HTERT RPE-1 (cell line): ENCODE data around the gene ADD3.

ENCODE experiments used
- in situ Hi-C: fragments of 300-500 bp; cut with MboI; formaldehyde crosslinking; loops from 4 replicates; pipeline ENCODE4 v1.14.3; 2020; ENCODE audit warnings: low sequenced_read_pairs

The ADD3 gene

DNA sequence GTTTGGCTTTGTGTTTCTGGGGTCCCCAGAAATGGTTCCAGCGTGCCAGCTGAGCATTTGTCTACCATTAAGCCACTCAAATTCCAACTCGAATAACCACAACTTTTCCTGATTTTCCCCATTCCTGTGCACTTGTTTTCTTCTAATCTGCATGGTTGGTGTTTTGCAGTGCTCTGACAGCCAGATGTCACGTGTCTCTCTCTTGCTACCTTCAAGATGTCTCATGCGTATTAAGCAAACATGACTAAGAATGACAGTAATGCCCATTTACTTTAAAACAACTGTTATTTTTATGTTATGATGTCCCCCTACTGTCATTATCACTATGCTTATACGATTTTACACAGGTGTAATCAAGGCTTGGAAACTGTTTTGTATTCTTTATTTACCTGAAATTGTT lies 164.4 kb downstream of the ADD3 start:
- in situ Hi-C loops = no loop called here

DNA sequence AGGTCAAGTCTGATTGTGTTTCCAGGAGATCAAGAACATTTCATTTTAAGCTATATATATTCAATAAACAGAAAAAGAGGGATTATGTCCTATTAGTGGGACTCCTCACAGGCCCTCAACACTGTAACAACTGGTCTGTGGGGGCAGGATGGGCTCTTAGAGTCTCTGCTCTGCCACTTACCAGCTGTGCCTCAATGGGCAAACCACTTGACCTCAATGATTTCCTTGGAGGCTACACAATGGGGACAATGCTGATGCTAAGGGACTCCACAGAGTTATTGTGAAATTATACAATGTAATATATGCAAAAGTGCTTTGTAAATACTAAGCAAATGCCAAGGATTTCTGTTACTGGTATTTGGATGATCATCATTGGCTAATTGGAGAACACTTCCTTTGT lies 166.4 kb downstream of the ADD3 start:
- in situ Hi-C loops = no loop called here

DNA sequence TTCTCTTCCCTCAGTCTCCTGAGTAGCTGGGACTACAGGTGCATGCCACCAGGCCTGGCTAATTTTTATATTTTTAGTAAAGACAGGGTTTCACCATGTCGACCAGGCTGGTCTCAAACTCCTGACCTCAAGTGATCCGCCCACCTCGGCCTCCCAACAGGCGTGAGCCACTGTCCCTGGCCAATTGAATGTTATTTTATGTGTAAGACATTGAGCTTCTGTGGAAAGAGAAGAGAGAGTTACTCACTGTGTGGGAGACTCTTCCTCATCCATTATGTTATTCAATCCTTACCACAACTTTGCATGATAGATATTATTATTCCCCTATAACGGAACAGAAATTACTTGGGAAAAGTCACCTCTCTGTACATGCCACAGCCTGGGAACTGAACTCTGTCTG lies 167.0 kb downstream of the ADD3 start:
- in situ Hi-C loops = no loop called here

DNA sequence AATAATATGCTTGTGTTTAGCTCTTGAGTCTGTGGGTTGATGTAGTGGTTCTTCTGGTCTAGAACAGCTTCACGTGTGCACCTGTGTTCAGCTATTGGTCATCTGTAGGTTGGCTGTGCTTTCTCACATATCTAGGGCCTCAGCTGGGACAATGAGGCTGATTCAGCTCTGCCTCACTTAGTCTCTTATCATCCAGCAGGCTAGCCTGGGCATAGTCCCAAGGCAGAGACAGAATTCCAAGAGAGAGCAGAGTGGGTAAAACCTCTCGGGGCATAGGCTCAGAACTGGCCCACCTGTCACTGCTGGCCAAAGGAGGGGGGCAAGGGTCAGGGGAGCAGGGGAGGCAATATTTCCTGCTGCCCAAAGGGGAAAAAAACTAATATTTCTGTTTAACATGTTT lies 167.6 kb downstream of the ADD3 start:
- in situ Hi-C loops = no loop called here

DNA sequence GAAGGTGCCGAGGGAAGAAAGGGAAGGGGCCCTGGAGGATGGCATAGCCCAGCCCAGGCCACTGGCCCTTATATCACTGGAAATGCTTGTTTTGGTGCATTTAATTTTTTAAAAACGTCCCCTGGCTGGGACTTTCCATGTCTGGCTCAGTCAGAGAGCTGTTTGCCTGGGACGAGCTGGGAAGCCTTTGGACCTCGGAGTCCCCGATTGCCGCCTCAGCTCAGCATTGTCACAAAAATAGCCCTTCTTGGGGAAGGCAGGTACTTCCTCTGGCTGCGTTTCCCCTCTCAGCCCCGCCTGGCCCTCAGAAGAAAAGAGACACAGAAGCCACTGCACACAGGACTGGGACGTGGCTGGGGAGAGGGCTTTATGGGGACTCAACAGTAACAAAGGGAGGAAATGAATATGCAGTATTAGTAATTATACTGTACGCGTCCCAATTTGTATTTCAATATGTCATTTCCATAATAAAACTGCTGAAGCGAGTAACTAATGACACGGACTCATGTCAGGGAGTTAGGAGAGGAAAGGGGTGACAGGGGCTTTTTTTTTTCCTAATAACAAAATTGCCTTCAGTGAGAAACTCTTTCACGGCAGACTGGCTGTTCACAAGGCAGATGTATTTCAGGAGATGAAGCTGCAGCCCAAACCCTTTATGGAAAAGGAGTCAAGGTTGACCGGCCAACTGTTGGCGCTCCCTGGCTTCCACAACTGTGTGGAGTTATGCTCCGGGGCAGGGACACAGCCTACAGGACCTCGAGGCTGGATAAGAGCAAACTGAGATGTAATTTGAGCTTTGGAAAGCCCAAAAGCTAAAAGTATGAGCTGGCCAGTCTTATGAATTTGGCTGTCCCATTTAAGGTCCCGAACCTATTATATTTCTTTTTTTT lies 168.6 kb downstream of the ADD3 start:
- in situ Hi-C loops = no loop called here

DNA sequence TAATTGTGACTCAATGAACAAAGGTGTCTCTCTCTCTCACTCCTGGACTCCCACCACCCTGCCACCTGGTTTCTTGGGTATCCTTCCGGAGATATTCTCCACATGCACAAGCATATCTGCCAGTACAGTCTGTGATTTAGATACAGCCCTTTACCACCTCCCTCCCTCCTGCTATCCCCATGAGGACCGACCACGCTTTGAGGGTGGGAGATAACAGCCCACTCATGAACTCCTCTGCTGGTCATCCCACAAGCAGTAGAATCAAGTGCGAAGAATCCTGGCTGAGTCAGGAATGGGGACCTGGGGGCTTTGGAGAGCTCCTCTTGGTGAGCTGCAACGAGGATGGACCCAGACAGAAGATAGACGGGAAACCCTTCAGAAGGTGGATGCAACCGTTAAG lies 171.4 kb downstream of the ADD3 start:
- in situ Hi-C loops = no loop called here

DNA sequence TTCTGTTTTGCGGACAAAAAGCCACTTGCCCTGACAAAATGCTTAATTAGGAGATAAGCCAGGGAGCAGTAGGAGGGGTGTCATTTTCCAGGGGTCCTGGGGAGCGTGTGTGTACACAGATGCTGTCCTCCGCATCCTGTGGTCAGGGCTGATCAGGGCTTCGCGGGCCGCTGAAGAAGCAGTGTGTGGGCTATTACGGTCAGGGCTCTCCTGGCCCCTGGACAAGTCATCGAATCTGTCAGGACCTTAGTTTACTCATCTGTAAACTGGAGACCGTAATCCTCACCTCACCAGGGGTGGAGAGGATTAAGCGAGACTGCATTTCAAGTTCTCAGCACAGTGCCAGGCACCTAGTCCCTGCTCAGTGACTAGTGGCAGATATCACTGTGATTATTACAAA lies 173.7 kb downstream of the ADD3 start:
- in situ Hi-C loops = no loop called here

DNA sequence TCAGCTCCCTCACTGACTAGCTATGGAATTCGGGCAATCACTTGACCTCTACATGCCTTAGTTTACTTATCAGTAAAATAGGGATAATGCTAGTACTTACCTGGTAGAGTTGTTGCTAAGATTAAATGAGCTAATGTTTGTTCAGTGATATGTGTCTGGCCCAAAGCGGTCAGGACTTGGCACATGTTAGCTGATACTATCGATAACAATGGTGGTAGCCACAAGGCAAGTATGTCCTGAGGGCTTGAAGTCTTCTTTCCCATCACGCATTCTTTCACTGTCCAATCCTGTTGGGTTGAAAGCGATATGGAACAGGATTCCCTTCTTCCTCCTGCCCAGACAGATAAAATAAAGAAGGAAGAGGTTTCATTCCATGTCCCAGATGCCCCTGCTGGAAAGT lies 174.1 kb downstream of the ADD3 start:
- in situ Hi-C loops = no loop called here

DNA sequence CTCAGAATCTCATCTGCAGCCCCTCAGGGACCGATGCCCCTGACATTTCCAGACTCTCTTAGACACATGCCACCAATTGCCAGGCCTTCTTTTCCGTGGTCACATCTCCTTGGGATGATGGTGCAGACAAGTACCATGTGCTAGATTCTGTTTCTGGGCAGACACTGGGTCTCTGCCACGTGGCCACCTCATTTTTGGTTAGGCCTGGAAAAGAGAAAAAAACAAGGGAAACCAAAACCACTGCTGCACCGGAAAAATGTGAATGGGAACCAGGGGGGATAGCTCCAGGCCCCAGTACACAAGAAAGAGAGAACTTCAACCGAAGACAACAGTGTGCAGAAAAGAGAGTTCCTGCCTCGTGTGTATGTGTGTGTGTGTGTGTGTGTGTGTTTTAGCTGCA lies 176.6 kb downstream of the ADD3 start:
- in situ Hi-C loops = no loop called here
